ENCODE results near the gene ZNF579. TPM values are rescaled to one million over a fixed set of nuclear protein-coding genes. Genes with fewer than 3 reads are reported as not detected.
"Not testable (repeated sequence)": the region's sequence is repeated elsewhere in the genome, so short reads cannot be mapped to it uniquely, and the experiment has no call there.

ZNF579 gene
- total RNA-seq, 1 donor from 2014 or later: 1.4 TPM

- DNase-seq (ENCODE audit: low spot score): not testable (repeated sequence)
Observed at GRCh38 chr19:55569477-55569876, 11.2 kb downstream of the ZNF579 start.

- DNase-seq (ENCODE audit: low spot score): no peak
Observed at GRCh38 chr19:55567708-55568328, 12.8 kb downstream of the ZNF579 start.

- DNase-seq (ENCODE audit: low spot score): no peak
Observed at GRCh38 chr19:55566823-55567222, 13.8 kb downstream of the ZNF579 start.

- DNase-seq (ENCODE audit: low spot score): peak; percentile 78
Observed at GRCh38 chr19:55563261-55563690, 17.4 kb downstream of the ZNF579 start.

GRCh38 chr19:55559684-55560083 lies 21.0 kb downstream of the ZNF579 start:
- no peak for DNase-seq (ENCODE audit: low spot score)

GRCh38 chr19:55554741-55555152 lies 25.9 kb downstream of the ZNF579 start:
- no peak for DNase-seq (ENCODE audit: low spot score)

- DNase-seq (ENCODE audit: low spot score): no peak
Observed at GRCh38 chr19:55554302-55554701, 26.3 kb downstream of the ZNF579 start.

- DNase-seq (ENCODE audit: low spot score): no peak
Observed at GRCh38 chr19:55553217-55554182, 27.1 kb downstream of the ZNF579 start.

- DNase-seq (ENCODE audit: low spot score): peak; percentile 39
Observed at GRCh38 chr19:55552620-55553019, 28.0 kb downstream of the ZNF579 start.

- DNase-seq (ENCODE audit: low spot score): no peak
Observed at GRCh38 chr19:55552206-55552605, 28.4 kb downstream of the ZNF579 start.

GRCh38 chr19:55550321-55550650 lies 30.4 kb downstream of the ZNF579 start:
- DNase-seq (ENCODE audit: low spot score): no peak

GRCh38 chr19:55549500-55550320 lies 30.9 kb downstream of the ZNF579 start:
- peak; percentile 18 for DNase-seq (ENCODE audit: low spot score)

- peak; percentile 53 for DNase-seq (ENCODE audit: low spot score)
Observed at GRCh38 chr19:55546822-55547614, 33.6 kb downstream of the ZNF579 start.

- no peak for DNase-seq (ENCODE audit: low spot score)
Observed at GRCh38 chr19:55546011-55546410, 34.6 kb downstream of the ZNF579 start.

- no peak for DNase-seq (ENCODE audit: low spot score)
Observed at GRCh38 chr19:55545443-55545842, 35.2 kb downstream of the ZNF579 start, which contains the start of gene SBK3. TSS of gene SBK3 (minus strand) at chr19:55545543. CDS start at chr19:55545543, 0 bp downstream.

GRCh38 chr19:55544776-55545439 lies 35.7 kb downstream of the ZNF579 start:
- no peak for DNase-seq (ENCODE audit: low spot score)

- DNase-seq (ENCODE audit: low spot score): no peak
Observed at GRCh38 chr19:55544014-55544413, 36.6 kb downstream of the ZNF579 start.

GRCh38 chr19:55543567-55543966 lies 37.1 kb downstream of the ZNF579 start:
- no peak for DNase-seq (ENCODE audit: low spot score)

- DNase-seq (ENCODE audit: low spot score): no peak
Observed at GRCh38 chr19:55542292-55542855, 38.3 kb downstream of the ZNF579 start.

- no peak for DNase-seq (ENCODE audit: low spot score)
Observed at GRCh38 chr19:55541091-55541490, 39.6 kb downstream of the ZNF579 start.

Data from umbilical cord (tissue), 2 donors.